SK-N-SH treated with all-trans-retinoic acid at 6 μM for 48 hours (cell line): Measurements from ENCODE around the gene ILF3.

Experiments
- ATAC-seq: fragments of 200-7000 bp; cut with Tn5 transposase; 3 replicates; pipeline ENCODE4 v1.9.1; 2020; ENCODE audit warnings: mild to moderate bottlenecking, moderate library complexity
- BACH2 ChIP-seq: fragments of 250-450 bp; sonication (Bioruptor Pico); IDR thresholded peaks from 2 replicates; pipeline ENCODE4 v1.9.0; 2021; ENCODE audit warnings: mild to moderate bottlenecking, borderline replicate concordance
- CSDC2 ChIP-seq: fragments of 250-450 bp; sonication (Bioruptor Pico); IDR thresholded peaks from 2 replicates; pipeline ENCODE4 v1.5.0; 2020; ENCODE audit warnings: mild to moderate bottlenecking, moderate library complexity
- ESRRG ChIP-seq: fragments of 250-450 bp; sonication (Bioruptor Pico); IDR thresholded peaks from 2 replicates; pipeline ENCODE4 v1.6.1; 2021; ENCODE audit warnings: mild to moderate bottlenecking
- ISL1 ChIP-seq: fragments of 250-450 bp; sonication (Bioruptor Pico); IDR thresholded peaks from 2 replicates; pipeline ENCODE4 v2.1.2; 2022; ENCODE audit warnings: mild to moderate bottlenecking, moderate library complexity
- OSR1 ChIP-seq: fragments of 250-450 bp; sonication (Bioruptor Pico); IDR thresholded peaks from 2 replicates; pipeline ENCODE4 v1.8.0; 2022; ENCODE audit warnings: moderate library complexity, mild to moderate bottlenecking, inconsistent platforms
- RARB ChIP-seq: fragments of 250-450 bp; sonication (Bioruptor Pico); IDR thresholded peaks from 2 replicates; pipeline ENCODE4 v1.8.0; 2021; ENCODE audit warnings: mild to moderate bottlenecking, moderate library complexity
- SNAI2 ChIP-seq: fragments of 250-450 bp; sonication (Bioruptor Pico); IDR thresholded peaks from 2 replicates; pipeline ENCODE4 v1.5.0; 2020; ENCODE audit warnings: mild to moderate bottlenecking, moderate library complexity
- TCF4 ChIP-seq: fragments of 250-450 bp; sonication (Bioruptor Pico); IDR thresholded peaks from 2 replicates; pipeline ENCODE4 v1.8.0; 2021; ENCODE audit warnings: mild to moderate bottlenecking, moderate library complexity, borderline replicate concordance
- TOX ChIP-seq: fragments of 250-450 bp; sonication (Bioruptor Pico); IDR thresholded peaks from 2 replicates; pipeline ENCODE4 v1.8.0; 2021; ENCODE audit warnings: mild to moderate bottlenecking, moderate library complexity, borderline replicate concordance
- ZC3H10 ChIP-seq: fragments of 250-450 bp; sonication (Bioruptor Pico); IDR thresholded peaks from 2 replicates; pipeline ENCODE4 v1.5.1; 2021; ENCODE audit warnings: mild to moderate bottlenecking, moderate library complexity
- ZFP3 ChIP-seq: fragments of 250-450 bp; sonication (Bioruptor Pico); IDR thresholded peaks from 2 replicates; pipeline ENCODE4 v1.5.0; 2020; ENCODE audit warnings: mild to moderate bottlenecking, moderate library complexity
- ZFP30 ChIP-seq: fragments of 450-650 bp; formaldehyde crosslinking; IDR thresholded peaks from 2 replicates; pipeline ENCODE4 v1.5.0; 2022; ENCODE audit warnings: mild to moderate bottlenecking, moderate library complexity
- ZNF565 ChIP-seq: fragments of 450-650 bp; formaldehyde crosslinking; conservative IDR thresholded peaks from 2 replicates; pipeline ENCODE4 v1.5.0; 2020; ENCODE audit warnings: low read depth, mild to moderate bottlenecking, moderate library complexity
- ZNF70 ChIP-seq: fragments of 450-650 bp; formaldehyde crosslinking; IDR thresholded peaks from 2 replicates; pipeline ENCODE4 v1.5.0; 2020; ENCODE audit warnings: mild to moderate bottlenecking, moderate library complexity
- ZNF8 ChIP-seq: fragments of 450-650 bp; formaldehyde crosslinking; IDR thresholded peaks from 2 replicates; pipeline ENCODE4 v1.5.0; 2020; ENCODE audit warnings: mild to moderate bottlenecking, moderate library complexity
- TF ChIP-seq, protein P1 (sequence below): fragments of 250-450 bp; sonication (Bioruptor Pico); IDR thresholded peaks from 2 replicates; pipeline ENCODE4 v1.5.0; 2020; ENCODE audit warnings: mild to moderate bottlenecking, moderate library complexity
- TF ChIP-seq, protein P2 (sequence below): fragments of 250-450 bp; sonication (Bioruptor Pico); IDR thresholded peaks from 2 replicates; pipeline ENCODE4 v1.8.0; 2021; ENCODE audit warnings: low read depth, mild to moderate bottlenecking, moderate library complexity, borderline replicate concordance
- TF ChIP-seq, protein P3 (sequence below): fragments of 250-450 bp; sonication (Bioruptor Pico); IDR thresholded peaks from 2 replicates; pipeline ENCODE4 v1.5.1; 2021; ENCODE audit warnings: mild to moderate bottlenecking, moderate library complexity
- TF ChIP-seq, protein P4 (sequence below): fragments of 250-450 bp; sonication (Bioruptor Pico); IDR thresholded peaks from 2 replicates; pipeline ENCODE4 v1.5.1; 2020; ENCODE audit warnings: low read depth, mild to moderate bottlenecking, moderate library complexity

Gene ILF3

DNA sequence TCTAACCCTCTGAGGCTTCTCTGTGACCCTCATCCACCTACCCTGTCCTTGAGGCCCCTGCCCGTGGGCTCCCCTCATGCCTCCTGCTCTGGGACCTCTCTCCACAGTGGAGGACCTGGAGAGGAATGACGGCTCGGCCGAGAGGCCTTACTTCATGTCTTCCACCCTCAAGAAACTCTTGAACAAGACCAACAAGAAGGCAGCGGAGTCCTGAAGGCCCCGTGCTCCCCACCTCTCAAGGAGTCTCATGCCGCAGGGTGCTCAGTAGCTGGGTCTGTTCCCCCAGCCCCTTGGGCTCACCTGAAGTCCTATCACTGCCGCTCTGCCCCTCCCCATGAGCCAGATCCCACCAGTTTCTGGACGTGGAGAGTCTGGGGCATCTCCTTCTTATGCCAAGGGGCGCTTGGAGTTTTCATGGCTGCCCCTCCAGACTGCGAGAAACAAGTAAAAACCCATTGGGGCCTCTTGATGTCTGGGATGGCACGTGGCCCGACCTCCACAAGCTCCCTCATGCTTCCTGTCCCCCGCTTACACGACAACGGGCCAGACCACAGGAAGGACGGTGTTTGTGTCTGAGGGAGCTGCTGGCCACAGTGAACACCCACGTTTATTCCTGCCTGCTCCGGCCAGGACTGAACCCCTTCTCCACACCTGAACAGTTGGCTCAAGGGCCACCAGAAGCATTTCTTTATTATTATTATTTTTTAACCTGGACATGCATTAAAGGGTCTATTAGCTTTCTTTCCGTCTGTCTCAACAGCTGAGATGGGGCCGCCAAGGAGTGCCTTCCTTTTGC, 10.8 kb upstream of the ILF3 start (continued):
- TF ChIP-seq, protein P1, sequence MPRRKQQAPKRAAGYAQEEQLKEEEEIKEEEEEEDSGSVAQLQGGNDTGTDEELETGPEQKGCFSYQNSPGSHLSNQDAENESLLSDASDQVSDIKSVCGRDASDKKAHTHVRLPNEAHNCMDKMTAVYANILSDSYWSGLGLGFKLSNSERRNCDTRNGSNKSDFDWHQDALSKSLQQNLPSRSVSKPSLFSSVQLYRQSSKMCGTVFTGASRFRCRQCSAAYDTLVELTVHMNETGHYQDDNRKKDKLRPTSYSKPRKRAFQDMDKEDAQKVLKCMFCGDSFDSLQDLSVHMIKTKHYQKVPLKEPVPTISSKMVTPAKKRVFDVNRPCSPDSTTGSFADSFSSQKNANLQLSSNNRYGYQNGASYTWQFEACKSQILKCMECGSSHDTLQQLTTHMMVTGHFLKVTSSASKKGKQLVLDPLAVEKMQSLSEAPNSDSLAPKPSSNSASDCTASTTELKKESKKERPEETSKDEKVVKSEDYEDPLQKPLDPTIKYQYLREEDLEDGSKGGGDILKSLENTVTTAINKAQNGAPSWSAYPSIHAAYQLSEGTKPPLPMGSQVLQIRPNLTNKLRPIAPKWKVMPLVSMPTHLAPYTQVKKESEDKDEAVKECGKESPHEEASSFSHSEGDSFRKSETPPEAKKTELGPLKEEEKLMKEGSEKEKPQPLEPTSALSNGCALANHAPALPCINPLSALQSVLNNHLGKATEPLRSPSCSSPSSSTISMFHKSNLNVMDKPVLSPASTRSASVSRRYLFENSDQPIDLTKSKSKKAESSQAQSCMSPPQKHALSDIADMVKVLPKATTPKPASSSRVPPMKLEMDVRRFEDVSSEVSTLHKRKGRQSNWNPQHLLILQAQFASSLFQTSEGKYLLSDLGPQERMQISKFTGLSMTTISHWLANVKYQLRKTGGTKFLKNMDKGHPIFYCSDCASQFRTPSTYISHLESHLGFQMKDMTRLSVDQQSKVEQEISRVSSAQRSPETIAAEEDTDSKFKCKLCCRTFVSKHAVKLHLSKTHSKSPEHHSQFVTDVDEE: no peak
- TF ChIP-seq ZC3H10 (CRISPR knock-in tag): no peak
- TF ChIP-seq, all 23 proteins: peak for 0

DNA sequence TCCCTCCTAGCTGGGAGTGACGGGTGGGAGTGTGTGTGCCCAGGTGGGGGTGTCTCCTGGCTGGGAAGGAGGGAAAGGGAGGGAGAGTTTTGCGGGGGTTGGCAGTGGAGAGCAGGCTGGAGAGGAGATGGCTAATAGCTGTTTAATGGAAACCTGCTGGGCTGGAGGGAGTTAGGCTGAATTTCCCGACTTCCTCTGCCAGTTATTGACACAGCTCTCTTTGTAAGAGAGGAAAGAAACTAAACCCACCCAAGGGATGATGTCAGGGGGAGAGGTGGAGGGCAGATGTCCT, 10.2 kb upstream of the ILF3 start:
- TF ChIP-seq ZFP30 (CRISPR knock-in tag) (no peak), ZC3H10 (CRISPR knock-in tag) (no peak), SNAI2 (CRISPR knock-in tag) (no peak), TOX (CRISPR knock-in tag) (no peak), TCF4 (CRISPR knock-in tag) (no peak), CSDC2 (CRISPR knock-in tag) (no peak), RARB (CRISPR knock-in tag) (no peak), OSR1 (CRISPR knock-in tag) (no peak), ESRRG (no peak), ISL1 (CRISPR knock-in tag) (no peak), ZNF565 (CRISPR knock-in tag) (no peak), BACH2 (CRISPR knock-in tag) (no peak)
- TF ChIP-seq, protein P2, sequence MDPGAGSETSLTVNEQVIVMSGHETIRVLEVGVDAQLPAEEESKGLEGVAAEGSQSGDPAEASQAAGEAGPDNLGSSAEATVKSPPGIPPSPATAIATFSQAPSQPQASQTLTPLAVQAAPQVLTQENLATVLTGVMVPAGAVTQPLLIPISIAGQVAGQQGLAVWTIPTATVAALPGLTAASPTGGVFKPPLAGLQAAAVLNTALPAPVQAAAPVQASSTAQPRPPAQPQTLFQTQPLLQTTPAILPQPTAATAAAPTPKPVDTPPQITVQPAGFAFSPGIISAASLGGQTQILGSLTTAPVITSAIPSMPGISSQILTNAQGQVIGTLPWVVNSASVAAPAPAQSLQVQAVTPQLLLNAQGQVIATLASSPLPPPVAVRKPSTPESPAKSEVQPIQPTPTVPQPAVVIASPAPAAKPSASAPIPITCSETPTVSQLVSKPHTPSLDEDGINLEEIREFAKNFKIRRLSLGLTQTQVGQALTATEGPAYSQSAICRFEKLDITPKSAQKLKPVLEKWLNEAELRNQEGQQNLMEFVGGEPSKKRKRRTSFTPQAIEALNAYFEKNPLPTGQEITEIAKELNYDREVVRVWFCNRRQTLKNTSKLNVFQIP (CRISPR knock-in tag): no peak
- TF ChIP-seq, protein P3, sequence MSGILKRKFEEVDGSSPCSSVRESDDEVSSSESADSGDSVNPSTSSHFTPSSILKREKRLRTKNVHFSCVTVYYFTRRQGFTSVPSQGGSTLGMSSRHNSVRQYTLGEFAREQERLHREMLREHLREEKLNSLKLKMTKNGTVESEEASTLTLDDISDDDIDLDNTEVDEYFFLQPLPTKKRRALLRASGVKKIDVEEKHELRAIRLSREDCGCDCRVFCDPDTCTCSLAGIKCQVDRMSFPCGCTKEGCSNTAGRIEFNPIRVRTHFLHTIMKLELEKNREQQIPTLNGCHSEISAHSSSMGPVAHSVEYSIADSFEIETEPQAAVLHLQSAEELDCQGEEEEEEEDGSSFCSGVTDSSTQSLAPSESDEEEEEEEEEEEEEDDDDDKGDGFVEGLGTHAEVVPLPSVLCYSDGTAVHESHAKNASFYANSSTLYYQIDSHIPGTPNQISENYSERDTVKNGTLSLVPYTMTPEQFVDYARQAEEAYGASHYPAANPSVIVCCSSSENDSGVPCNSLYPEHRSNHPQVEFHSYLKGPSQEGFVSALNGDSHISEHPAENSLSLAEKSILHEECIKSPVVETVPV (CRISPR knock-in tag): no peak
- ATAC-seq: peak; percentile 55

DNA sequence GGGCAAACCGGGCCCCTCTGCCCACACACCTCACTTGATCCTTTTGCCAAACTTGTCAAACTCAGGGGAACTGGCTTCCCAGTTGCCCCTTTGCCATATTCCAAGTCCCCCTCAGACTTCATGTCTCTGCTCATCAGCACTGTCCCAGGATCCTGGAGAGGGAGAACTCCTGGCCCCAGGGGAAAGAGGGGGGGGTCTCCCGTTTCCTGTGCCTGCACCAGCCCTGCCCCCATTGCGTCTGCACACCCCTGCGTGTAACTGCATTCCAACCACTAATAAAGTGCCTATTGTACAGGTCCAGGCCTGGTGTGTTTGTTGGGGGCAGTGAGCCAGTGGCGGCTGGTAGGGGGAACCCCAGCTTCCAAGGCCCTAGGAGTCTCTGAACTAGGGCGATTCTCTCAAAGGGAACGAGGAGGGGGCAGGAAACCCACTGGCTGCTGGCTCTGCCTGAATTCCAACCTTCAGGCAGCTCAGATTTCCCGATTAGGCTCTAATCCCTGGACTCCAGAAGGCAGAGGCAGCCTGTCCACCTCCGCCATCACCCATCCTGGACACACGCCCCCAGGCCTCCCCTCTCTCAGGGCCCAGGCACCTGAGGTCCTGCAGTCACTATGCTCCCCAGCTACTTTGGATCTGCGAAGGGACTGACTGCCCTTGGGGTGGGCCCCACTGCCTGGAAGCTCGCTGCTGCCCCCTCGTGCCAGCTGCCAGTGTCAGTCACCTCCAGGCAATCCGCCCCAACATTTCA, 9.7 kb upstream of the ILF3 start:
- TF ChIP-seq ZFP3 (CRISPR knock-in tag): 0 out of 2 replicates have a peak, but pooled peaks have one; percentile 19
- TF ChIP-seq SNAI2 (CRISPR knock-in tag): no peak
- TF ChIP-seq, all 23 proteins: peak for 1
- peak; percentile 94 for ATAC-seq

DNA sequence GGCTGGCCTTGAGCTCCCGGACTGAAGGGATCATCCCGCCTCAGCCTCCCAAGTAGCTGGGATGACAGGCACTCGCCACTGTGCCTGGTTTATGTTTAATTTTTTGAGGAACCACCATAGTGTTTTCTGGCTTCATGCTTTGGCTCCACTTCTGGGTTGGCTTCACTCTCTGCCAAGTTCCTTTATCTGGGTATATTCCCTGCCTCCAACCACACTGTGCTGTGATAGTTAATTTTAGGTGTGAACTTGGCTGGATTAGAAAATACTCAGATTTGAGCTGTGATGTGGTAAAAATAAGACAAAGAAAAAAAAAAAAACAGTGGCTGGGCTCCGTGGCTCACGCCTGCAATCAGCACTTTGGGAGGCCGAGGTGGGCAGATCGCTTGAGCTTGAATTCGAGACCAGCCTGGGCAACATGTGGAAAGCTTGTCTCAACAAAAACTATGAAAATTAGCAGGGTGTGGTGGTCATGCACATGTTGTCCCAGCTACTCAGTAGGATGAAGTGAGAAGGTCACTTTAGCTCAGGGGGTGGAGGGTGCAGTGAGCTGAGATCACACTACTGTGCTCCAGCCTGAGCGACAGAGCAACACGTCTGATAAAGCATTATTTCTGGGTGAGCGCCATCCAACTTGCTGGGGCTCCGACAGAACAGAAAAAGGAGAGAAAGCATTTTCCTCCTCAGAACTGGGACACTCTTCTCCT, 7.5 kb upstream of the ILF3 start:
- no peak for ATAC-seq
- TF ChIP-seq, protein P4, sequence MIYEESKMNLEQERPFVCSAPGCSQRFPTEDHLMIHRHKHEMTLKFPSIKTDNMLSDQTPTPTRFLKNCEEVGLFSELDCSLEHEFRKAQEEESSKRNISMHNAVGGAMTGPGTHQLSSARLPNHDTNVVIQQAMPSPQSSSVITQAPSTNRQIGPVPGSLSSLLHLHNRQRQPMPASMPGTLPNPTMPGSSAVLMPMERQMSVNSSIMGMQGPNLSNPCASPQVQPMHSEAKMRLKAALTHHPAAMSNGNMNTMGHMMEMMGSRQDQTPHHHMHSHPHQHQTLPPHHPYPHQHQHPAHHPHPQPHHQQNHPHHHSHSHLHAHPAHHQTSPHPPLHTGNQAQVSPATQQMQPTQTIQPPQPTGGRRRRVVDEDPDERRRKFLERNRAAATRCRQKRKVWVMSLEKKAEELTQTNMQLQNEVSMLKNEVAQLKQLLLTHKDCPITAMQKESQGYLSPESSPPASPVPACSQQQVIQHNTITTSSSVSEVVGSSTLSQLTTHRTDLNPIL: no peak
- TF ChIP-seq, protein P2 (CRISPR knock-in tag): no peak
- TF ChIP-seq, protein P1: no peak
- TF ChIP-seq ZNF70 (CRISPR knock-in tag) (no peak), ZNF8 (CRISPR knock-in tag) (no peak), ZFP30 (CRISPR knock-in tag) (no peak), CSDC2 (CRISPR knock-in tag) (no peak), ZC3H10 (CRISPR knock-in tag) (no peak), ZFP3 (CRISPR knock-in tag) (no peak), OSR1 (CRISPR knock-in tag) (no peak), ZNF565 (CRISPR knock-in tag) (no peak), ISL1 (CRISPR knock-in tag) (no peak)
